Head of caudate nucleus (tissue), 42 donors: Measurements from ENCODE around the gene FAS.
"Not testable (repeated sequence)": the region's sequence is repeated elsewhere in the genome, so short reads cannot be mapped to it uniquely, and the experiment has no call there.

ENCODE experiments used
- DNase-seq, 42 donors: peaks; one replicate each; pipeline versions ENCODE4 v3.0.0 to v3.0.0-alpha.2; 2020 to 2021; ENCODE audit warnings: mixed read lengths in 7 of 42
- intact Hi-C: fragments of 100-400 bp; cut with DNase I; formaldehyde crosslinking; loops from one replicate; pipeline ENCODE4 v1.15.0; 2022

FAS gene

DNA sequence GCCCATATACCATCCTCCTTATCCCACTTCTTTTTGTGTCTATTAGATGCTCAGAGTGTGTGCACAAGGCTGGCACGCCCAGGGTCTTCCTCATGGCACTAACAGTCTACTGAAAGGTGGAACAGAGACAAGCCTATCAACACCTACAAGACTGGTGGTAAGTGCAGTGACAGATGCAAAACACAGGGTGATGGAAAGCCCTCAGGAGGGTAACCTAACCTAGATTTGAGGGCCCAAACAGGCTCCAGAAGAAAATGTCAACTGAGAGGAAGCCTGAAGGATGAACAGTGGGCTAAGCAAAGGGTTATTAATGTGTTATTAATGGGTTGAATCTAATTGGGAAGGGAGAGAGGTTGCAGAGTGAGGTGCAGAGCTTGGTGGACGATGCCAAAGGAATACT, 1.2 kb upstream of the FAS start:
- intact Hi-C loops = loop anchor here (5.0 kb wide), 1 partner anchor 52 kb away; no protein-coding TSS in a partner anchor
- no peak for DNase-seq

GRCh38 chr10:88989824-88990383, 694 bp upstream of the FAS start:
- intact Hi-C loops = loop anchor here (5.0 kb wide), 1 partner anchor 53 kb away; no protein-coding TSS in a partner anchor
- peak in 1 of 42 donors; percentile 39 for DNase-seq

DNA sequence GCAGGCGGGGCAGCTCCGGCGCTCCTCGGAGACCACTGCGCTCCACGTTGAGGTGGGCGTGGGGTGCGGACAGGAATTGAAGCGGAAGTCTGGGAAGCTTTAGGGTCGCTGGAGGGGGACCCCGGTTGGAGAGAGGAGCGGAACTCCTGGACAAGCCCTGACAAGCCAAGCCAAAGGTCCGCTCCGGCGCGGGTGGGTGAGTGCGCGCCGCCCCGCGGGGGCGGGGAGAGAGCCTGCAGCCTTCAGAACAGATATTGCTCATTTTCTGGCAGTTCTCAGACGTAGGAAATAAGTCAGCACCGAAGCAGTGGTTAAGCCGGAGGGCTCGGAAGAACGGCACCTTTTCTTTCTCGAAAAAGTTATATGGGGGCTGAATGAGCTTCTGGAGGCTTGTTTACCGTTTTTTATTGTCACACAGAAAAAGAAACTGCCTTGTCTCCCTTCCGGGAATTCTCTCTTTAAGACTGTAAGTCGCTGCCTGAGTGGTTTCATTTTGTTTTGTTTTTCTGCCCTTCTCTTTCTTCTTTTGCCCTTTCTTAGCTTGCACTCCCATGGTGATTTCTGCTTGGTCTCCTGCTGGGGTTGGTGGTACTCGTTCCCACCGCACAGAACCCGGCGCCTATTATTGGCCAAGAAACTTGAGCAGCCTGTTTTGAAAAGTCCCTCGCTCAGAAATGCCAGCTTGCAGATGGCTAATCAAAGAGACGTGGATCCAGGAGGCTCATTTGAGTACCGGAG, 732 bp downstream of the FAS start:
- DNase-seq = peak; percentile 19 to 78 (median 56)

GRCh38 chr10:88991899-88992320, 1.3 kb downstream of the FAS start:
- intact Hi-C loops = no loop called here
- no peak for DNase-seq

More for the DNA sequence above, 732 bp downstream of the FAS start:
- intact Hi-C loops = no loop called here

DNA sequence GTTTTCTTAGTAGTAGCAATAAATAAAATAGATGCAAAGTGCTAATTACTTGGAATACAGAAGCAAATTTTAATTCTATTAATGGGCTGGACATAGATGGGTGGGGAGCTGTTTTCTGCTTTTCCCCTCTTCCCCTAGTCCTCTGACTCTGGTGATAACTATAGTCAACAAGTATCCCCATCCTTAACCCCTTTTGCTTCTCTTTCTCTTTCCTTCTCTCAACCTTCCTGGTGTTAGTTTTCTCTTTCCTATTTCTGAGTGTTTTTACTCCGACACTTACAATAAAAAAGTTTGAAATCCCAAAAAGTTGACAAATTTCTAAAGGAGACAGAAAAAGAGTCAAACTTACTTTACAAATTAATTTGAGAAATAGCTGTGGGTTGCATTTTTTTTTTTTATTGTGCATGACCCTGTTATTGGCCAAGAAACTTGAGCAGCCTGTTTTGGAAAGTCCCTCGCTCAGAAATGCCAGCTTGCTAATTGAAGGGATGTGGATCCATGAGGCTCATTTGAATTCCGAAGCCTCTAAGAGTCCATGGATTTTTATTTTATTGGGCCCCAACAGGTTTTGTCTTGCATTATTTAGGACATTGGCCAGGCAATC, 2.4 kb downstream of the FAS start:
- intact Hi-C loops = no loop called here
- DNase-seq = no peak

GRCh38 chr10:88994019-88994418, 3.4 kb downstream of the FAS start:
- intact Hi-C loops = no loop called here
- DNase-seq = no peak

GRCh38 chr10:88995156-88995876, 4.7 kb downstream of the FAS start:
- DNase-seq = no peak
- intact Hi-C loops = no loop called here

GRCh38 chr10:88996927-88997326, 6.3 kb downstream of the FAS start:
- intact Hi-C loops = no loop called here
- DNase-seq = no peak

- intact Hi-C loops = no loop called here
These were observed 9.0 kb downstream of the FAS start for GRCh38 chr10:88999625-89000024.

GRCh38 chr10:89001024-89001728, 10.6 kb downstream of the FAS start:
- no peak for DNase-seq
- intact Hi-C loops = no loop called here

More at GRCh38 chr10:88999625-89000024, 9.0 kb downstream of the FAS start:
- DNase-seq = no peak

- intact Hi-C loops = no loop called here
- no peak for DNase-seq
These were observed 11.1 kb downstream of the FAS start for GRCh38 chr10:89001729-89002072.

GRCh38 chr10:89002226-89002978, 11.8 kb downstream of the FAS start:
- DNase-seq = no peak
- intact Hi-C loops = no loop called here

GRCh38 chr10:89003344-89003743, 12.7 kb downstream of the FAS start:
- intact Hi-C loops = no loop called here

DNA sequence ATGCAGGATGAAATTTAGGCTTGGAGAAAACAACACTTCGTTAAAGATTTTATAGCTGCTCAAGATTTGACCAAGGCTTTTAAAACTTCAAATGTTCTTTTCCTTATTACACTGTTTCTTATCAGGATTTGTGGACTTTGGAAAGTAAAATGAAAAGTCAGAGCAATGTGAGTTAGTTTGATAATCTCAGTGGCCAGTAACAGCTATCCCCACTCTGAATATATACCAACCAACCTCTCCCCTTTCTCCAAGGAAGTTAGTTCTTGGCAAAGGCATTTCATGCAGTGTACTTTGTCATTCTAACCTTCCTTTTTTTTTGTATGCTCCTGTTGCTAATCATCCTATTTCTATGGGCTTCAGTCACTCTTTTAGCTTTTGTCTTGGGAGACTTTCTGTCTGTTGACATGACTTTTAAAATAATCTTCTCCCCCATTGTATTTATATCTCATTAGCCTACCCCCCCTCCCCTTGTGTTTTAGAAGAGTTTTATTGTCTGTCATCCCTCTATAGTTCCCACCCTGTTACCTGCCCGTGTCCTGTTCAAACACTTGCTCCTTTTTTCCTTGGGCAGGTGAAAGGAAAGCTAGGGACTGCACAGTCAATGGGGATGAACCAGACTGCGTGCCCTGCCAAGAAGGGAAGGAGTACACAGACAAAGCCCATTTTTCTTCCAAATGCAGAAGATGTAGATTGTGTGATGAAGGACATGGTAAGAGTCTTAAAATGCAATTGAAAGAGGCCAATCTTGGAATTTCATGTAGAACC, 16.7 kb downstream of the FAS start:
- no peak for DNase-seq
- intact Hi-C loops = no loop called here

More at GRCh38 chr10:89003344-89003743, 12.7 kb downstream of the FAS start:
- DNase-seq = no peak

- intact Hi-C loops, DNase-seq: not testable (repeated sequence)
These were observed 28.2 kb downstream of the FAS start for GRCh38 chr10:89018700-89019346.

DNA sequence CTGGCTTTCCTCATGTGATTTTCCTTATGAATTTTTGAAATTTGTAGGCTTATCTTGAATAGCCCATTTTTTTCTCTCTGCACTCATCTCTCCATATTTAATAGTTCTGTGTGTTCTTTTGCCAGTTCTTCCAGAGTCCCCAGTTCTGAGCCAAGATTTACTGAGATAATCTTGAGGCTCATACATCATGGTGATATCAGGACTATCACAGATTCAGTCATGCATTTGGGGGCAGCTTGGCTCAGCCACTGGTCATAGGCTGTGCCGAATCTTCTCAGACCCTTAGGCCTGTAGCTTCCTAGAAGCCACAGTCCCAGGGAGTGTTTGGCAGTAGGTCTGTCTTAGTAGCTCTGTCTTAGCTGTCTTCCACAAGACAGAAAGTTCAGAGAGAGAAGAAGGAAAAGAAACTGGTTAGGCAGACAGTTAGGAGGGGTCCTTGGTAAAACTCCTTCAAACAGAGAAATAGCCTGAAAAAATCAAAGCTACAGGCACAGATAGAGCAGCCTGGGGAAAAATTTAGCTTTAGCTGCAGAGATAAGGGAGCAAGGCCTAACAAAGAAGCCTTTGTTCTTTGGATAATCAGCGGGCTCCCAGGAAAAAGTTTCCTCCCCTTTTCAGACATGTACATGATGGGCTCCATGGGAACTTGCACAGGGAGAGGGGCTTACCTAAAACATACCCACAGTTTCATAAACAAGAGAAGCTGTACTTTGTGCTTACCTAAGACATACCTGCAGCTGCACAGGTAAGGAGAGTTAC, 29.1 kb downstream of the FAS start:
- no peak for DNase-seq
- intact Hi-C loops = no loop called here

- DNase-seq, intact Hi-C loops: not testable (repeated sequence)
These were observed 30.9 kb downstream of the FAS start for GRCh38 chr10:89021526-89021925.
